ENCODE results near the gene PDLIM7. TPM values are rescaled to one million over a fixed set of nuclear protein-coding genes. Genes with fewer than 3 reads are reported as not detected.

The PDLIM7 gene
- total RNA-seq, 1 experiment from 2014 or later = 132 TPM

GRCh38 chr5:177471610-177472356, 25.6 kb downstream of the PDLIM7 start:
- TF ChIP-seq CTCF (conservative IDR thresholded peaks at IDR 0.05; ENCODE audit: low read depth, low read length) (no peak), EZH2 (IDR thresholded peaks at IDR 0.05; ENCODE audit: borderline replicate concordance, low read depth, low read length, poor library complexity, severe bottlenecking) (no peak)
- H3K4me3 ChIP-seq (ENCODE audit: low read depth, low read length, poor library complexity, severe bottlenecking) = peak overlapping the region; percentile 96
- peaks cover 33% of the 10 kb centered on the region for H3K36me3 ChIP-seq (ENCODE audit: insufficient read depth, low read length, poor library complexity, severe bottlenecking)
- H3K27ac ChIP-seq (ENCODE audit: low read depth, low read length, poor library complexity, severe bottlenecking) = peak overlapping the region; percentile 86
- no peaks in the 10 kb centered on the region for H3K9me3 ChIP-seq (ENCODE audit: low read depth, low read length, poor library complexity, severe bottlenecking)
- no TSS peak for BruUV-seq (replicated peaks)
- POLR2A ChIA-PET (ENCODE audit: low non-redundant PET) = no interaction called here
- intact Hi-C loops (cut with micrococcal nuclease; ENCODE audit: unreplicated experiment) = no loop called here
- CTCF ChIA-PET = interaction anchor here (1.0 kb wide), 1 partner anchor 16 kb away, joined by 3 read pairs; no protein-coding TSS in a partner anchor
- H3K27me3 ChIP-seq (replicated peaks; ENCODE audit: insufficient read depth, low read depth, low read length, poor library complexity) = no peaks in the 10 kb centered on the region
- peaks cover 27% of the 10 kb centered on the region for H3K4me1 ChIP-seq (ENCODE audit: insufficient read depth, low read length, poor library complexity, severe bottlenecking)
- DNase-seq (ENCODE audit: low spot score) = no peak

GRCh38 chr5:177470759-177471536, 26.5 kb downstream of the PDLIM7 start:
- Histone ChIP-seq H3K27me3 (replicated peaks; ENCODE audit: insufficient read depth, low read depth, low read length, poor library complexity) (no peaks in the 10 kb centered on the region), H3K4me3 (ENCODE audit: low read depth, low read length, poor library complexity, severe bottlenecking) (no peak overlapping the region), H3K27ac (ENCODE audit: low read depth, low read length, poor library complexity, severe bottlenecking) (peak overlapping the region; percentile 86), H3K9me3 (ENCODE audit: low read depth, low read length, poor library complexity, severe bottlenecking) (no peaks in the 10 kb centered on the region), H3K36me3 (ENCODE audit: insufficient read depth, low read length, poor library complexity, severe bottlenecking) (peaks cover 41% of the 10 kb centered on the region), H3K4me1 (ENCODE audit: insufficient read depth, low read length, poor library complexity, severe bottlenecking) (peaks cover 27% of the 10 kb centered on the region)
- DNase-seq (ENCODE audit: low spot score) = no peak
- intact Hi-C loops (cut with micrococcal nuclease; ENCODE audit: unreplicated experiment) = no loop called here
- POLR2A ChIA-PET (ENCODE audit: low non-redundant PET) = no interaction called here
- BruUV-seq (replicated peaks) = TSS peak; percentile 15
- TF ChIP-seq EZH2 (IDR thresholded peaks at IDR 0.05; ENCODE audit: borderline replicate concordance, low read depth, low read length, poor library complexity, severe bottlenecking) (no peak), CTCF (conservative IDR thresholded peaks at IDR 0.05; ENCODE audit: low read depth, low read length) (no peak)
- CTCF ChIA-PET = no interaction called here

GRCh38 chr5:177469750-177470525, 27.5 kb downstream of the PDLIM7 start:
- BruUV-seq (replicated peaks) = no TSS peak
- intact Hi-C loops (cut with micrococcal nuclease; ENCODE audit: unreplicated experiment) = no loop called here
- CTCF ChIA-PET = no interaction called here
- H3K27ac ChIP-seq (ENCODE audit: low read depth, low read length, poor library complexity, severe bottlenecking) = peak overlapping the region; percentile 42
- no peaks in the 10 kb centered on the region for H3K27me3 ChIP-seq (replicated peaks; ENCODE audit: insufficient read depth, low read depth, low read length, poor library complexity)
- H3K36me3 ChIP-seq (ENCODE audit: insufficient read depth, low read length, poor library complexity, severe bottlenecking) = peaks cover 51% of the 10 kb centered on the region
- POLR2A ChIA-PET (ENCODE audit: low non-redundant PET) = no interaction called here
- no peak for TF ChIP-seq CTCF (conservative IDR thresholded peaks at IDR 0.05; ENCODE audit: low read depth, low read length)
- DNase-seq (ENCODE audit: low spot score) = no peak
- peaks cover 27% of the 10 kb centered on the region for H3K4me1 ChIP-seq (ENCODE audit: insufficient read depth, low read length, poor library complexity, severe bottlenecking)
- H3K4me3 ChIP-seq (ENCODE audit: low read depth, low read length, poor library complexity, severe bottlenecking) = no peak overlapping the region
- no peaks in the 10 kb centered on the region for H3K9me3 ChIP-seq (ENCODE audit: low read depth, low read length, poor library complexity, severe bottlenecking)
